GM21390 (cell line): ENCODE data around the gene RIPK3.

Source experiments
- ATAC-seq: cut with Tn5 transposase; IDR thresholded peaks from one replicate; pipeline ENCODE4 v1.9.1; 2021; ENCODE audit not compliant: unreplicated experiment

The RIPK3 gene

DNA sequence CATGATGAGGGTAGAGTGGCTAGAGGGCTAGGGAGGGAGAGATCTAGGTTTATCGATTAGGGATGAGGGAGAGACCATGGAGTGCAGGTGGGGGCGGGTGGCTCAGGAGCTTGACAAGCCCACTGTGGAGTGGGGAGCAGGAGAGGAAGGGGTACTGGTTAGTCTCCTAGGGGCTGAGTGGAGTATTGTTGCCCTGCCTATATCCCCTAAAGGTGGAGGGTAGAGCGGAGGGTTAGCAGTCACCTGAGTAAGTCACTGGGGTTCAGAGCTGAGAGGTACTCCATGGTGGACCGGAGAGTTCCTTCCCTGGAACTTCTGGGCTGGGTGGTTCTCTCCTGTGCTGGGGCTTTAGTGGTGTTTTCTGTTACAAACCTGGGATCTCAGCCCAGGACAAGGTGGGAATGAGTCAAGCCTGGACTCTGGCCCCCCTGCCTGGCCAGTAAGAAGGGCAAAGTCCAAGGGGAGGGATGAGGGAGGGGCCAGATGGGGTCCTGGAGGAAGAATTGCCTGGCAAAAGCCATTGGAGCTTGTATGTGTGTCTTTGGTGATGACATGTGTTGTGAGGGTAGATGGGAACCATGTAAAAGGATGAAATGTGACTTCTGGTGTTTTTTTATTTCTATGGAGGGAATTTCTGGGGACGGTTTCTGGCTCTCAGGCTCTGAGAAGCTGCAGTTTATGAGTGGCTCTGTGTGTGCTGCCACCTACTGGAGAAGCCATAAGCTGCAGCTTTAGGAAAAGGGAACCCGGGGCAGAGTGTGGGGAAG is 32.0 kb downstream of the RIPK3 start, which contains the start of gene CIDEB:
Gene CIDEB, minus strand, starts transcription at position 403 of the 767 bp plus-strand sequence. Its CDS starts 119 bp downstream, at position 284.
- no peak for ATAC-seq

DNA sequence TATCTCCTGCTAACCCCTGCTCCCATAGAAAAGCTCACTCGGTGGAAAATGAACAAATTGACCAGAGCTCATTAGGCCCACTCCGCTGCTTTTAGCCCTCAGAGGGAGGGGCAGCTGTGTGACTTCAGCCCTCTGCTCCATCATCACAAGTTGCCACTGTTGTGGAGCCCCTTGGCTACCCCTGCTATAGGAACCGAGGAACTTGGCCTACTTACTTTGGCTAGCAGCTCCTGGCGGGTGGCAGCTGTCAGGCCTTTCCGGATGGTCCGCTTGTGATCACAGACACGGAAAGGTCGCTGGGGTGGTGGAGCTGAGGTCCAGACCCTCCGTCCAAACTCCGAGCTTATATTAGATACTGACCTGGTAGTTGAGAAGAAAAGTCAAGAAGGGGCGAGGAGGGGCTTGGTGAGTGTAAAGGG is 32.6 kb downstream of the RIPK3 start:
- ATAC-seq: no peak

- no peak for ATAC-seq
These were observed 35.8 kb downstream of the RIPK3 start for GRCh38 chr14:24304019-24304387.

DNA sequence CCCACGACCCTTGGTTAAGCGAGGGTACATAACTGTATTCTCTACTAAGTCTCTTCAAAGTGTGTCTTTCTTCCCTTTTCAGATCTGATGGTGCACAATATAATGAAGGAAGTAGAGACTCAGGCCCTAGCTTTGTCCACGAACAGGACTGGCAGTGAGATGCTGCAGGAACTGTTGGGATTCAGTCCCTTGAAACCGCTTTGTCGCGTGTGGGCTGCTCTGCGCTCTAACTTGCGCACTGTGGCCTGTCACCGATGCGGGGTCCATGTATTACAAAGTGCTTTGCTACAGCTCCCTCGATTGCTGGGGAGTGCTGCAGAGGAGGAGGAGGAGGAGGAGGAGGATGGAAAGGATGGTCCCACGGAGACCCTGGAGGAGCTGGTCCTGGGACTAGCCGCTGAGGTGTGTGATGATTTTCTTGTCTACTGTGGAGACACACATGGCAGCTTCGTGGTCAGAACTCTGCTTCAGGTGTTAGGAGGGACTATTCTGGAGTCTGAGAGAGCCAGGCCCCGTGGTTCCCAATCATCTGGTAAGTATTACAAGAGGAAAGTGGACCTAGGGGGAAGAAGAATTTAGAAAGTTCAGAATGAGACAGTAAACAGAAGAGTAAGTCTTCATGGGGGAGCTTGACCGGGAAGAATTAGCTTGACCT is 39.3 kb downstream of the RIPK3 start:
- ATAC-seq: no peak

DNA sequence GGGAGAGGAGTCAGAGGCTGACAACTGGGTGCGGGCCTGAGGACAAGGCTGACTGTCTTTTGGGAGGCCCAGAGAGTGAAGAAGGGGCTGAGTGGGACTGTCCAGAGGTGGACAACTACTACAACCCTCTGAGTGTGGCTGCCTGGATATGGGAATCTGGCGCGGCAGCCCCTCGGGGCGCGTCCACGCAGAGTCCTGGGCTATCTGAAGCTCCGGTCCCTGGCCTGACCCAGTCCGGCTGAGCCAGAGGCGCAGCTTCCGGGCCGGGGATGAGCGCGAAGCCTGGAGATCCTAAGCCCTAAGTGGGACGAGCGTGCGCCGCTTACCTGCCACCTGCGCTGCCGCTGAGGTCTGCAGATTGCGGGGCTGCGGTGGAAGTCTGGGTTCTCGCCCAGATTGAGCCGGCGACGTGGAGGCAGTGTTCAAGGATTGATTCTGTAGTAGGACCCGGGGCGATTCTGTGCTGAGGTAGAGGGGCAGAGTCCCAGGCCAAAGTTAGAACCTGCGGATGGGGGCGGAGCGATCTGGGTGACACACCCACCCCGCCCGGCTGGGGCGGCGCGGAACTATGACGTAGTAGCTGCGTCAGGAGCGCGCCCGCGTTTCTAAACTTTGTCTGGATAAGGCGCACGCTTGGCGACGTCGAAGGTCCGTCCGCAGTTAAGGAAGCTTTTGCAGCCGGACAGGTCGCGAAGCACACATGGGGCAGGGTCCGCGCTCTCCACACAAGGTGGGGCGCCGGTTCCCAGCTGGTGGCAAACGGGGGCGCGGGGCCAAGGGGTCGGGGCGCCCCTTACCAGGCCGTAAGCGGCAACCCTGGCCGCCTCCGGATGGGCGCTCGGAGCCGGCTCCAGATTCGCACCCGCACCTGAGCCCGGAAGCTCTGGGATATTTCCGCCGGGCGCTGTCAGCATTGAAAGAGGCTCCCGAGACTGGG is 40.3 kb downstream of the RIPK3 start, which contains the start of the genes DHRS1 and NOP9:
Gene DHRS1, minus strand, starts transcription at position 526 of the 937 bp plus-strand sequence. CDS start 674 bp downstream, outside the sequence.
Gene NOP9, plus strand, starts transcription at position 596 of the 937 bp plus-strand sequence. Its CDS starts 105 bp downstream, at position 701.
- peak; percentile 62 for ATAC-seq

GRCh38 chr14:24298892-24299254 is 40.9 kb downstream of the RIPK3 start:
- no peak for ATAC-seq

DNA sequence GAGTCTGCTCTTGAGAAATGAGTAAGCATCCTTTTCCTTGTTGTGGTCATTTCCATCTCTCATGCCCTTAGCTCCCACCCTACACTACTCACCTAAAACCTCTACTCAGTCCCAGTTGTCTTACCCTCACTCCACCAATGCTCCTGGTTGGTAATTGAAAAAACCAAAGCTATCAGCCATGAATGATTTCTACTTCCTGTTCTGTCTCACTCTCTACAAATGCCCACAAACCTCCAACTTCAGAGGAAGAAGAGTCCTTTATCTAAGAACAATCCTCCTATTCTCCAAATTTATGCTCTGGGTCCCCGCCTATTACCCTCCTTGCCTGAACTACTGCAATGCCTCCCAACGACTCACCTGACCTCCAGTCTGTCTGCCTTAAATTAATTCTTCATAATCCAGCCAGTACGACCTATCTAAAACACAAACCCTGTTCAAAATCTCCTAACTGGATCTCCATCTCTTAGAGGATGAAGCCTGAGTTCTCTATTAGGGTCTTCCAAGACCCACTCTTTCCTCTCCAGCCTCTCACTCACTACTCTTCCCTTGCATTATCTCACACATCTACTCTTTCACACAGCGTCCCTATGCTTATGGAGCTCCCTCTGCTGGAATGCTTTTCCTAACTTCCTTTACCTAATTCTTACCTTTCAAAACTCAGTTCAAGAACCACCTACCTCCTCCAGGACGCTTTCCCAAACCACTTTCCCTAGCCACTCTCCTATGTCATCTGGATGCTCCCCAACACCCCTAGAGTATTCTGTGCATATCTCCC is 42.4 kb downstream of the RIPK3 start:
- ATAC-seq: peak; percentile 13

DNA sequence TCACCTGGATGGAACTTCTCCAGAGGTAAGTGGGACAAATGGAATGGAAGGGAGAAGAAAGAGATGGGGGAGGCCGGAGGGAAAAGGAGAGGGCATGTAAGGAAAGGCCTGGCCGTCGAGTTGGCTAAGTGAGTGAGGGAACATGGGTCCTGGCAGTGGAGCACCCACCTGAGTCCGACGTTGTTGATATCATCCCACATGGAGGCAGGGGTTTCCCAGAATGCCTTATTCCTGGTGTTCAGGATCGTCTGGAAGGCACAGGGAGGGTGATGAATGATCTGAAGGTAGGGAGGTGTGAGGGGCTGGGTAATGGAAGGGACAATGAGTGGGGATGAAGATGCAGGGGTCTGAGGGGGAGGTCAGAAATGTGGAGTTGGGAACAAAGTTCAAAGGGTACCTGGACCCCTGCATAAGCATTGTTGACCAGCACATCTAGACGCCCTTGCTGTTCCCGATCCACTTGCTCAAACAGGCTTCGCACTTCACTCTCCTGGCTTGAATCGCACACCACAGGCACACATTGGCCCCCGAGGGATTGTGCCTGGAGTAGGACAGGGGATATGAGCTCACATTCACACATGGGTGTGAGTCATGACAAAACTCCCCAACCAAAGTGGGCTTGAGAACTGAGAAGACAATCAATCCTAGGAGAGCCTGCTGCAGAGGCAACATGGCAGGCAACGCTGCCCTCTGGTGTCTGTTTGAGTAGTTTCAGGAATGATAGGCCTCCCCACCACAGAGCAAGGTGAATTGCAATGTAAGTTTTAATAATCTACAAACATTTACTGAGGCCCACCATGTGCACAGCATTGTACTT is 43.2 kb downstream of the RIPK3 start:
- peak; percentile 44 for ATAC-seq

DNA sequence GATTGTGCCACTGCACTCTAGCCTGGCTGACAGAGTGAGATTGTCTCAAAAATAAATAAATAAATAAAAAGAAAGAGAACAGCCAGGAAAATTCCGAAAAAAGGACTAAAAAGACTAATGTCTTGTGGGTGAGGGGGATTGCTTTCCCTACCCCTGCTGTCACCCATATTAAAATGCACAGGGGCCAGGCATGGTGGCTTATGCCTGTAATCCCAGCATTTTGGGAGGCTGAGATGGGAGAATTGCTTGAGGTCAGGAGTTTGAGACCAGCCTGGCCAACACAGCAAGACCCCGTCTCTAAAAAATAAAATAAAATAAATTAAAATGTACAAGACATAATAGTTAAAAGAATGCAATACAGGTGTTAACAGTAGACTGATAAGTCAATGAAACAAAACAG is 46.3 kb downstream of the RIPK3 start:
- no peak for ATAC-seq

- no peak for ATAC-seq
These were observed 47.5 kb downstream of the RIPK3 start for GRCh38 chr14:24292118-24292807.

GRCh38 chr14:24291446-24292117 is 48.2 kb downstream of the RIPK3 start:
- no peak for ATAC-seq

DNA sequence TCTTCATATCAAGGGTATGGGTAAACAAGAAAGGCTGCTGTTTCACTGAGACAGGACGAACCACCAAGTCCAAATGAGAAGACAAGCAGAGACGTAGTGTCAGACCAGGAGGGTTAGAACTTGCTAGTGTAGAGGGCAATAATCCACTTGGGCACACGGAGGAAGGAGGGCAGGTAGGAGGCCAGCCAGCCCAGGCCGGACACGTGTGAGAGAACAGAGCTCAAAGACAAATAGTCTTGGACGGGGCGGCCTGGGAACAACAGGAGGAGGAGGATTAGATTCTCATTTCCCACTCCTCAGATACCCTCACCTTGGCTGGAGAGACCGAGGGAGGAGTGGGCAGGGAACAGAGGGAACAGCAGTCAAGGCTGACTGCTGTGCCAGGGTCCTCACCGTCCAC is 49.0 kb downstream of the RIPK3 start:
- no peak for ATAC-seq

DNA sequence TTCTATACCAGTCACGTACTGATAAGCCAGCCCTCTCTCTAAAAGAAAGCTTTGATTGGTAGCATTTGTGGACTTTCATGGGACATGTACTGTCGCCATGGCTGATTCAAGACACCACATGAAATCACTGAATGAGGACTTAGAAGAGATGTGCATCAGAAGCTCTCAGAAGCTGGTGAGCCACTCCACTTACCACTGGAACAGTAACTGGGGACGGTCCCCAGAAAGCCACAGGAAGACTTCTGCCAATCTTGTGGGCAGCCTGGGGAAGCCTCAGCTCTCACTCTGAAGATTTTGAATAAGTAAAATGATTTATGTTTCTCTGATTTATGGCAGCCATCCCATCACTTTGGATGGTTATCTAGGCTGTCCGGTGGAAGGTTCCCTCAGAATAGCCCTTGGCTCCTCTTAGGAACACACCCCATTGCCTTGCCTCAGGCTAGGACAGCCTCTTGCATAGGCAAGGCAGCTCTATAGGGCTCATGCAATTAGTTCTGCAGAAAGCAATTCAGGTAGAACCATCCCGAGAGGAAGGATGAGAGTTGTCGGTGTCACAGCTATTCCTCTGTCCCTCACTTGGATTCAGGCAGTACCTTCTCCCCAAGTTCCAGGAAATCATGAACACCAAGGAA is 50.0 kb downstream of the RIPK3 start:
- peak; percentile 80 for ATAC-seq

GRCh38 chr14:24286996-24287395 is 52.8 kb downstream of the RIPK3 start:
- ATAC-seq: no peak
